SK-N-SH (cell line): ENCODE results near the gene HMGCL. TPM values are rescaled to one million over a fixed set of nuclear protein-coding genes. Genes with fewer than 3 reads are reported as not detected.

Source experiments
- CTCF ChIA-PET: fragments of 300-600, 350-600 bp; formaldehyde crosslinking; extraction: SDS; loops from one replicate; lab custom pipeline; 2021; lab: Yijun Ruan, JAX
- POLR2A ChIA-PET: fragments of 350-600 bp; sonication (Branson Sonifier 250); formaldehyde crosslinking; extraction: SDS; loops from one replicate; lab custom pipeline; 2020; ENCODE audit warnings: antibody characterized with exemption, inconsistent platforms; lab: Yijun Ruan, JAX
- DNase-seq: peaks from one replicate; pipeline ENCODE4 v3.0.0; 2012
- H2AFZ ChIP-seq: fragments of 200-600 bp; sonication (generic); 2 replicates; pipeline ENCODE4 v1.8.1; 2016; ENCODE audit warnings: antibody characterized with exemption, mild to moderate bottlenecking, low read depth
- H3F3A ChIP-seq: fragments of 200-600 bp; sonication (generic); replicated peaks from 2 replicates; pipeline ENCODE3; 2016; ENCODE audit warnings: antibody characterized with exemption, mild to moderate bottlenecking; ENCODE audit not compliant: insufficient read depth
- H3K27ac ChIP-seq, 2 experiments: fragments of 200-500 bp in 1 of 2; fragments of 200-600 bp in 1 of 2; sonication (Bioruptor generic) in 1 of 2; sonication (generic), shearing (Covaris generic) in 1 of 2; 2 replicates each; pipeline versions ENCODE4 v1.5.1 to v1.6.1; 2014 to 2016; ENCODE audit warnings: low read depth in 2 of 2, inconsistent platforms in 1 of 2, low read length in 1 of 2, mild to moderate bottlenecking in 1 of 2, mixed read lengths in 1 of 2
- H3K27me3 ChIP-seq: fragments of 200-600 bp; sonication (generic), shearing (Covaris generic); 2 replicates; pipeline ENCODE4 v1.6.1; 2016; ENCODE audit warnings: mixed run types; ENCODE audit not compliant: insufficient read depth
- H3K36me3 ChIP-seq, 2 experiments: fragments of 200-500 bp in 1 of 2; fragments of 200-600 bp in 1 of 2; sonication (Bioruptor generic) in 1 of 2; sonication (generic) in 1 of 2; replicated peaks in 1 of 2; 2 replicates each; pipeline versions ENCODE3 to v1.5.1; 2014 to 2016; ENCODE audit warnings: low read length in 1 of 2, mild to moderate bottlenecking in 1 of 2; ENCODE audit not compliant: insufficient read depth in 2 of 2, control insufficient read depth in 1 of 2
- H3K4me1 ChIP-seq, 2 experiments: fragments of 200-500 bp in 1 of 2; fragments of 200-600 bp in 1 of 2; sonication (Bioruptor generic) in 1 of 2; sonication (generic), shearing (Covaris generic) in 1 of 2; 2 replicates each; pipeline versions ENCODE4 v1.5.1 to v1.6.1; 2014 to 2016; ENCODE audit warnings: low read depth in 1 of 2, low read length in 1 of 2, mixed run types in 1 of 2; ENCODE audit not compliant: insufficient read depth in 2 of 2, control insufficient read depth in 1 of 2
- H3K4me2 ChIP-seq: fragments of 200-600 bp; sonication (generic), shearing (Covaris generic); 2 replicates; pipeline ENCODE4 v1.6.1; 2017; ENCODE audit warnings: mixed run types
- H3K4me3 ChIP-seq, 2 experiments: fragments of 200-500 bp in 1 of 2; fragments of 200-600 bp in 1 of 2; sonication (Bioruptor generic) in 1 of 2; sonication (generic), shearing (Covaris generic) in 1 of 2; 2 replicates each; pipeline versions ENCODE4 v1.5.1 to v1.8.1; 2014 to 2016; ENCODE audit warnings: low read depth in 2 of 2, inconsistent platforms in 1 of 2, low read length in 1 of 2, mild to moderate bottlenecking in 1 of 2, mixed read lengths in 1 of 2, moderate library complexity in 1 of 2
- H3K79me2 ChIP-seq: fragments of 200-600 bp; sonication (generic); 2 replicates; pipeline ENCODE4 v1.8.1; 2017; ENCODE audit warnings: mild to moderate bottlenecking; ENCODE audit not compliant: insufficient read depth
- H3K9ac ChIP-seq: fragments of 200-600 bp; sonication (generic); 2 replicates; pipeline ENCODE4 v1.6.1; 2017; ENCODE audit warnings: mixed run types
- H3K9me2 ChIP-seq: fragments of 200-600 bp; sonication (generic); 2 replicates; pipeline ENCODE4 v1.6.1; 2017; ENCODE audit warnings: mixed run types
- H3K9me3 ChIP-seq: fragments of 200-600 bp; sonication (generic); 2 replicates; pipeline ENCODE4 v1.6.1; 2017; ENCODE audit warnings: mixed run types, mild to moderate bottlenecking, moderate library complexity
- H4K20me1 ChIP-seq: fragments of 200-600 bp; sonication (generic); 2 replicates; pipeline ENCODE4 v1.6.1; 2017; ENCODE audit warnings: mild to moderate bottlenecking, mixed run types; ENCODE audit not compliant: insufficient read depth
- CHD2 ChIP-seq: fragments of 150-350 bp; IDR thresholded peaks from 2 replicates; pipeline ENCODE4 v1.6.1; 2018; ENCODE audit warnings: low read length; ENCODE audit not compliant: partially characterized antibody
- CTCF ChIP-seq: fragments of 200-600 bp; sonication (generic); IDR thresholded peaks from 2 replicates; pipeline ENCODE4 v1.6.1; 2017; ENCODE audit warnings: antibody characterized with exemption, mild to moderate bottlenecking, moderate library complexity
- FOXJ3 ChIP-seq: sonication (generic); formaldehyde crosslinking; IDR thresholded peaks from 2 replicates; pipeline ENCODE4 v1.5.1; 2020; ENCODE audit warnings: mild to moderate bottlenecking, missing genetic modification reagents
- MEF2A ChIP-seq: IDR thresholded peaks from 2 replicates; pipeline ENCODE4 v1.4.0; 2012; ENCODE audit warnings: low read depth, borderline replicate concordance
- NRF1 ChIP-seq: IDR thresholded peaks from 2 replicates; pipeline ENCODE4 v1.6.1; 2012; ENCODE audit warnings: low read depth, mild to moderate bottlenecking, low read length
- RAD21 ChIP-seq: IDR thresholded peaks from 2 replicates; pipeline ENCODE4 v1.6.1; 2012; ENCODE audit warnings: mild to moderate bottlenecking, low read length
- RXRA ChIP-seq: IDR thresholded peaks from 2 replicates; pipeline ENCODE4 v1.4.0; 2012; ENCODE audit warnings: low read depth, mild to moderate bottlenecking, borderline replicate concordance
- TEAD4 ChIP-seq: IDR thresholded peaks from 2 replicates; pipeline ENCODE4 v1.4.0; 2012; ENCODE audit warnings: mild to moderate bottlenecking, borderline replicate concordance; ENCODE audit not compliant: insufficient read depth
- YY1 ChIP-seq: IDR thresholded peaks from 2 replicates; pipeline ENCODE4 v1.4.0; 2012; ENCODE audit warnings: low read depth, mild to moderate bottlenecking
- ZBTB33 ChIP-seq: IDR thresholded peaks from 2 replicates; pipeline ENCODE4 v1.4.0; 2012; ENCODE audit warnings: low read depth, borderline replicate concordance
- WGBS: methylation state at CpG from one replicate; pipeline ENCODE4 v1.1.6; 2017; ENCODE audit warnings: low lambda C conversion rate; 5-methylcytosine and 5-hydroxymethylcytosine counted together
- polyA plus RNA-seq, 3 experiments: library from polyadenylated mRNA; depleted of rRNA; stranded (reverse); fragments of >200 nt; gene quantifications; 2 replicates each; pipeline ENCODE4 v1.2.3, GENCODE V29; 2012
- TF ChIP-seq, protein P1 (sequence below): IDR thresholded peaks from 2 replicates; pipeline ENCODE4 v1.6.1; 2012; ENCODE audit warnings: mild to moderate bottlenecking, low read depth, low read length, moderate library complexity
- TF ChIP-seq, protein P2 (sequence below): IDR thresholded peaks from 2 replicates; pipeline ENCODE4 v1.4.0; 2012; ENCODE audit warnings: low read depth
- TF ChIP-seq, protein P3 (sequence below): fragments of 150-350 bp; IDR thresholded peaks from 2 replicates; pipeline ENCODE4 v1.6.1; 2016; ENCODE audit warnings: mild to moderate bottlenecking, low read depth, low read length

HMGCL gene
- polyA plus RNA-seq, 1 of the 3 experiments (the other 2 are of a cell fraction): 28.2 TPM

DNA sequence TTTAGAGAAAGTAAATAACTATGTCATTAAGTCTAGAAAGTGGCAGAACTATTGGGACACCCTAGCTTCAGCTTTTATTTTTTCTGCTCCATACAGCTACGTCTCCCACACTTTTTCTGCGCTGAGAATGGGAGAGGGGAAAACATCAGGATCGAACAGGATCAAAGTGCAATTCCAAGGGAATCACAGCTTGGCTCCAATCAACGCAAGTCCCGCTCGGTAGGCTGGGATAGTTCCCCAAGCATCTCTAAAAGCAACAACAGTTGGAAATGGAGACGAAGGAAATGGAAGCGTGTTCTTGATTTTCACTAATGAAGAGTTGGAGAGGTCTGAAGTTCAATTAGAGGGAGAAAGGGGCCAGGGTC lies 536 bp downstream of the HMGCL start:
- Histone ChIP-seq H3K27me3 (no peaks in the 10 kb centered on the region), H3K79me2 (peaks cover 17% of the 10 kb centered on the region; the same call in 1 of the 2 replicates), H4K20me1 (no peaks in the 10 kb centered on the region)
- TF ChIP-seq FOXJ3 (CRISPR knock-in tag): no peak
- TF ChIP-seq RAD21: no peak
- TF ChIP-seq, all 33 proteins: peak for 0
- H3K9ac ChIP-seq: peak overlapping the region; percentile 97
- no peaks in the 10 kb centered on the region for H3F3A ChIP-seq
- no peak for DNase-seq
- H3K9me3 ChIP-seq: no peaks in the 10 kb centered on the region
- H3K9me2 ChIP-seq: no peaks in the 10 kb centered on the region
- POLR2A ChIA-PET: interaction anchor here (0.6 to 1.6 kb wide), 8 partner anchors 19 to 92 kb away, joined by 3 to 7 read pairs (median 4); partner anchors contain the start of genes ELOA and GALE
- WGBS: 4% methylated on average over 8 of the region's 8 CpGs
- peak overlapping the region; percentile 92 for H2AFZ ChIP-seq
- H3K4me3 ChIP-seq: peak overlapping the region; percentile 84 to 95
- CTCF ChIA-PET: interaction anchor here (1.0 to 3.1 kb wide), 9 partner anchors 8 to 204 kb away, joined by 3 to 17 read pairs (median 4); partner anchors contain the start of gene FUCA1
- H3K27ac ChIP-seq: peak overlapping the region; percentile 82 to 85
- H3K4me1 ChIP-seq: peaks cover 2 to 8% of the 10 kb centered on the region in 2 experiments; a peak in 2 of 4 replicates
- peak overlapping the region; percentile 90 for H3K4me2 ChIP-seq
- H3K36me3 ChIP-seq: no peaks in the 10 kb centered on the region

- H3K4me1 ChIP-seq: peaks cover 2 to 8% of the 10 kb centered on the region in 2 experiments; a peak in 2 of 4 replicates
- ChIA-PET CTCF (interaction anchor here (1.0 to 3.1 kb wide), 4 partner anchors 10 to 204 kb away, joined by 3 to 27 read pairs (median 6); partner anchors contain the start of gene FUCA1), POLR2A (no interaction called here)
- H3K27me3 ChIP-seq: no peaks in the 10 kb centered on the region
- DNase-seq: no peak
- H2AFZ ChIP-seq: no peak overlapping the region
- TF ChIP-seq NRF1 (no peak), ZBTB33 (no peak), YY1 (no peak), TEAD4 (no peak), CHD2 (no peak), CTCF (no peak), FOXJ3 (CRISPR knock-in tag) (no peak), MEF2A (no peak), RXRA (no peak)
- TF ChIP-seq, protein P1, sequence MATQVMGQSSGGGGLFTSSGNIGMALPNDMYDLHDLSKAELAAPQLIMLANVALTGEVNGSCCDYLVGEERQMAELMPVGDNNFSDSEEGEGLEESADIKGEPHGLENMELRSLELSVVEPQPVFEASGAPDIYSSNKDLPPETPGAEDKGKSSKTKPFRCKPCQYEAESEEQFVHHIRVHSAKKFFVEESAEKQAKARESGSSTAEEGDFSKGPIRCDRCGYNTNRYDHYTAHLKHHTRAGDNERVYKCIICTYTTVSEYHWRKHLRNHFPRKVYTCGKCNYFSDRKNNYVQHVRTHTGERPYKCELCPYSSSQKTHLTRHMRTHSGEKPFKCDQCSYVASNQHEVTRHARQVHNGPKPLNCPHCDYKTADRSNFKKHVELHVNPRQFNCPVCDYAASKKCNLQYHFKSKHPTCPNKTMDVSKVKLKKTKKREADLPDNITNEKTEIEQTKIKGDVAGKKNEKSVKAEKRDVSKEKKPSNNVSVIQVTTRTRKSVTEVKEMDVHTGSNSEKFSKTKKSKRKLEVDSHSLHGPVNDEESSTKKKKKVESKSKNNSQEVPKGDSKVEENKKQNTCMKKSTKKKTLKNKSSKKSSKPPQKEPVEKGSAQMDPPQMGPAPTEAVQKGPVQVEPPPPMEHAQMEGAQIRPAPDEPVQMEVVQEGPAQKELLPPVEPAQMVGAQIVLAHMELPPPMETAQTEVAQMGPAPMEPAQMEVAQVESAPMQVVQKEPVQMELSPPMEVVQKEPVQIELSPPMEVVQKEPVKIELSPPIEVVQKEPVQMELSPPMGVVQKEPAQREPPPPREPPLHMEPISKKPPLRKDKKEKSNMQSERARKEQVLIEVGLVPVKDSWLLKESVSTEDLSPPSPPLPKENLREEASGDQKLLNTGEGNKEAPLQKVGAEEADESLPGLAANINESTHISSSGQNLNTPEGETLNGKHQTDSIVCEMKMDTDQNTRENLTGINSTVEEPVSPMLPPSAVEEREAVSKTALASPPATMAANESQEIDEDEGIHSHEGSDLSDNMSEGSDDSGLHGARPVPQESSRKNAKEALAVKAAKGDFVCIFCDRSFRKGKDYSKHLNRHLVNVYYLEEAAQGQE: no peak
- TF ChIP-seq, protein P2, sequence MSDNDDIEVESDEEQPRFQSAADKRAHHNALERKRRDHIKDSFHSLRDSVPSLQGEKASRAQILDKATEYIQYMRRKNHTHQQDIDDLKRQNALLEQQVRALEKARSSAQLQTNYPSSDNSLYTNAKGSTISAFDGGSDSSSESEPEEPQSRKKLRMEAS: no peak
- TF ChIP-seq, protein P3, sequence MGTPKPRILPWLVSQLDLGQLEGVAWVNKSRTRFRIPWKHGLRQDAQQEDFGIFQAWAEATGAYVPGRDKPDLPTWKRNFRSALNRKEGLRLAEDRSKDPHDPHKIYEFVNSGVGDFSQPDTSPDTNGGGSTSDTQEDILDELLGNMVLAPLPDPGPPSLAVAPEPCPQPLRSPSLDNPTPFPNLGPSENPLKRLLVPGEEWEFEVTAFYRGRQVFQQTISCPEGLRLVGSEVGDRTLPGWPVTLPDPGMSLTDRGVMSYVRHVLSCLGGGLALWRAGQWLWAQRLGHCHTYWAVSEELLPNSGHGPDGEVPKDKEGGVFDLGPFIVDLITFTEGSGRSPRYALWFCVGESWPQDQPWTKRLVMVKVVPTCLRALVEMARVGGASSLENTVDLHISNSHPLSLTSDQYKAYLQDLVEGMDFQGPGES: no peak
- WGBS: 92% methylated on average over 7 of the region's 7 CpGs
- H3K9me3 ChIP-seq: no peaks in the 10 kb centered on the region
- H3K4me2 ChIP-seq: peak overlapping the region; percentile 90
- peaks cover 17% of the 10 kb centered on the region; the same call in 1 of the 2 replicates for H3K79me2 ChIP-seq
- H3K27ac ChIP-seq: no peak overlapping the region
- no peak overlapping the region for H3K9ac ChIP-seq
- no peaks in the 10 kb centered on the region for H4K20me1 ChIP-seq
- H3K9me2 ChIP-seq: no peaks in the 10 kb centered on the region
- H3F3A ChIP-seq: no peaks in the 10 kb centered on the region
- peaks cover 0 to 8% of the 10 kb centered on the region in 2 experiments for H3K36me3 ChIP-seq
- H3K4me3 ChIP-seq: peak overlapping the region in 1 of 2 experiments; percentile 95; a peak in 1 of 4 replicates
Measured at GRCh38 chr1:23823767-23824166, 1.5 kb downstream of the HMGCL start.
